Activated CD8-positive, alpha-beta memory T cell treated with anti-CD3 and anti-CD28 coated beads for 1 hour (primary cell): ENCODE measurements around the gene OPA1.
"Not testable (repeated sequence)": the region's sequence is repeated elsewhere in the genome, so short reads cannot be mapped to it uniquely, and the experiment has no call there.

Source experiments
- DNase-seq, 2 donors: peaks; one replicate each; pipeline ENCODE4 v3.0.0-alpha.2; 2020; ENCODE audit warnings: low read depth in 1 of 2; ENCODE audit errors: extremely low read depth in 1 of 2

OPA1 gene

GRCh38 chr3:193589129-193589528 lies 3.9 kb upstream of the OPA1 start:
- DNase-seq = no peak

- no peak for DNase-seq
These were observed 3.4 kb upstream of the OPA1 start for GRCh38 chr3:193589616-193590015.

- no peak for DNase-seq
These were observed 2.7 kb upstream of the OPA1 start for GRCh38 chr3:193590088-193590856.

GRCh38 chr3:193593668-193594030 lies 641 bp downstream of the OPA1 start:
- DNase-seq = no peak

GRCh38 chr3:193594946-193595689 lies 2.1 kb downstream of the OPA1 start:
- DNase-seq = no peak

GRCh38 chr3:193595939-193596487 lies 3.0 kb downstream of the OPA1 start:
- DNase-seq = no peak

- no peak for DNase-seq
These were observed 5.2 kb downstream of the OPA1 start for GRCh38 chr3:193598202-193598601.

GRCh38 chr3:193599393-193599792 lies 6.4 kb downstream of the OPA1 start:
- DNase-seq = no peak

GRCh38 chr3:193605876-193606275 lies 12.9 kb downstream of the OPA1 start:
- peak; percentile 11 to 13 for DNase-seq

- DNase-seq = not testable (repeated sequence)
These were observed 13.9 kb downstream of the OPA1 start for GRCh38 chr3:193606892-193607291.

- DNase-seq = not testable (repeated sequence)
These were observed 17.5 kb downstream of the OPA1 start for GRCh38 chr3:193610516-193610915.

GRCh38 chr3:193614430-193614829 lies 21.4 kb downstream of the OPA1 start:
- DNase-seq = no peak

GRCh38 chr3:193617628-193618027 lies 24.6 kb downstream of the OPA1 start:
- no peak for DNase-seq

- no peak for DNase-seq
These were observed 27.0 kb downstream of the OPA1 start for GRCh38 chr3:193620057-193620456.

- DNase-seq = no peak
These were observed 27.6 kb downstream of the OPA1 start for GRCh38 chr3:193620650-193621049.

- DNase-seq = no peak
These were observed 28.1 kb downstream of the OPA1 start for GRCh38 chr3:193621127-193621526.

GRCh38 chr3:193630005-193630404 lies 37.0 kb downstream of the OPA1 start:
- no peak for DNase-seq

GRCh38 chr3:193637831-193638230 lies 44.8 kb downstream of the OPA1 start:
- DNase-seq = no peak

GRCh38 chr3:193638833-193639232 lies 45.8 kb downstream of the OPA1 start:
- DNase-seq = no peak

- no peak for DNase-seq
These were observed 47.2 kb downstream of the OPA1 start for GRCh38 chr3:193640165-193640715.

- no peak for DNase-seq
These were observed 47.9 kb downstream of the OPA1 start for GRCh38 chr3:193640728-193641439.
